Endothelial cell of umbilical vein (primary cell): ENCODE measurements around the gene EPHX1. TPM values are rescaled to one million over a fixed set of nuclear protein-coding genes. Genes with fewer than 3 reads are reported as not detected.

ENCODE experiments used
- BruUV-seq: library from RNA; stranded (reverse); fragments of 400-500 nt; replicated peaks from 2 replicates; lab custom pipeline; 2021; lab: Mats Ljungman, UMichigan
- CTCF ChIA-PET: fragments of 300-600, 350-600 bp; sonication (Branson Sonifier 250); formaldehyde crosslinking; loops from one replicate; lab custom pipeline; 2021; ENCODE audit warnings: antibody characterized with exemption, inconsistent platforms; lab: Charles Lee
- POLR2A ChIA-PET: fragments of 300-600, 350-600 bp; sonication (Branson Sonifier 250); formaldehyde crosslinking; loops from one replicate; lab custom pipeline; 2021; ENCODE audit warnings: antibody characterized with exemption, inconsistent platforms; lab: Charles Lee
- DNase-seq: peaks from one replicate; pipeline ENCODE4 v3.0.0-alpha.2; 2011; ENCODE audit warnings: low read depth, low spot score
- FAIRE-seq: peaks from 2 replicates; lab custom pipeline; 2011; peaks lifted over from hg19 to GRCh38; lab: Jason Lieb, UNC
- H2AFZ ChIP-seq: 2 replicates; pipeline ENCODE4 v1.6.0; 2012; ENCODE audit warnings: low read depth, low read length, control low read depth, inconsistent platforms
- H3K27ac ChIP-seq: 2 replicates; pipeline ENCODE4 v1.5.1; 2011; ENCODE audit warnings: low read depth, mild to moderate bottlenecking, control low read depth, low read length, moderate library complexity; ENCODE audit not compliant: insufficient read depth
- H3K27me3 ChIP-seq, 2 experiments: 2 replicates each; pipeline versions ENCODE4 v1.6.0 to v1.6.1; 2011; ENCODE audit warnings: low read length in 2 of 2, mixed read lengths in 1 of 2; ENCODE audit not compliant: control insufficient read depth in 2 of 2, insufficient read depth in 2 of 2
- H3K36me3 ChIP-seq, 2 experiments: 2 replicates in 1 of 2; 3 replicates in 1 of 2; pipeline ENCODE4 v1.5.1; 2011; ENCODE audit warnings: low read length in 2 of 2, mild to moderate bottlenecking in 1 of 2, moderate library complexity in 1 of 2; ENCODE audit not compliant: control insufficient read depth in 2 of 2, insufficient read depth in 2 of 2; ENCODE audit errors: extremely low read depth in 1 of 2
- H3K4me1 ChIP-seq: 3 replicates; pipeline ENCODE4 v1.5.1; 2011; ENCODE audit warnings: mild to moderate bottlenecking, low read length; ENCODE audit not compliant: control insufficient read depth, insufficient read depth; ENCODE audit errors: extremely low read depth
- H3K4me2 ChIP-seq: 2 replicates; pipeline ENCODE4 v1.6.1; 2011; ENCODE audit warnings: low read length, control low read depth, mixed read lengths; ENCODE audit not compliant: insufficient read depth
- H3K4me3 ChIP-seq, 3 experiments: fragments of 200-600 bp in 1 of 3; sonication (generic), shearing (Covaris generic) in 1 of 3; replicated peaks in 1 of 3; 2 replicates each; pipeline ENCODE4 v1.5.1; 2011 to 2016; ENCODE audit warnings: control low read depth in 3 of 3, low read length in 3 of 3, mild to moderate bottlenecking in 2 of 3, inconsistent platforms in 1 of 3, low read depth in 1 of 3, moderate library complexity in 1 of 3; ENCODE audit not compliant: insufficient read depth in 1 of 3
- H3K79me2 ChIP-seq: 2 replicates; pipeline ENCODE4 v1.6.0; 2012; ENCODE audit warnings: low read length, inconsistent platforms; ENCODE audit not compliant: control insufficient read depth, insufficient read depth
- H3K9ac ChIP-seq: replicated peaks from 2 replicates; pipeline ENCODE3; 2011; ENCODE audit warnings: low read length, control low read depth; ENCODE audit not compliant: insufficient read depth; ENCODE audit errors: extremely low read depth
- H3K9me1 ChIP-seq: replicated peaks from 3 replicates; pipeline ENCODE4 v1.6.0; 2011; ENCODE audit warnings: mild to moderate bottlenecking, low read length; ENCODE audit not compliant: control insufficient read depth, insufficient read depth; ENCODE audit errors: extremely low read depth
- H3K9me3 ChIP-seq: replicated peaks from 2 replicates; pipeline ENCODE4 v1.5.1; 2012; ENCODE audit warnings: low read length, inconsistent platforms; ENCODE audit not compliant: control insufficient read depth, insufficient read depth
- H4K20me1 ChIP-seq: replicated peaks from 2 replicates; pipeline ENCODE3; 2011; ENCODE audit warnings: mild to moderate bottlenecking, low read length; ENCODE audit not compliant: control insufficient read depth, insufficient read depth; ENCODE audit errors: extremely low read depth
- CTCF ChIP-seq, 2 donors: IDR thresholded peaks; 1 replicate in 1 of 2; 2 replicates in 1 of 2; pipeline ENCODE4 v1.5.1; 2011; ENCODE audit warnings: low read length in 2 of 2, mild to moderate bottlenecking in 2 of 2, moderate library complexity in 2 of 2, control low read depth in 1 of 2, inconsistent platforms in 1 of 2, low read depth in 1 of 2; ENCODE audit not compliant: insufficient read depth in 1 of 2; ENCODE audit errors: extremely low read depth in 1 of 2
- EZH2 ChIP-seq: IDR thresholded peaks from 2 replicates; pipeline ENCODE4 v1.6.1; 2012; ENCODE audit warnings: borderline replicate concordance, low read depth, mild to moderate bottlenecking, moderate library complexity, low read length, inconsistent platforms; ENCODE audit not compliant: severe bottlenecking
- FOS ChIP-seq: IDR thresholded peaks from 2 replicates; pipeline ENCODE4 v1.6.1; 2011; ENCODE audit warnings: mild to moderate bottlenecking, low read length, moderate library complexity, borderline replicate concordance; ENCODE audit not compliant: insufficient read depth
- GATA2 ChIP-seq: IDR thresholded peaks from 2 replicates; pipeline ENCODE4 v1.7.0; 2011; ENCODE audit warnings: low read depth, mild to moderate bottlenecking, moderate library complexity, mixed read lengths, low read length; ENCODE audit not compliant: insufficient read length, insufficient read depth
- JUN ChIP-seq: IDR thresholded peaks from 2 replicates; pipeline ENCODE4 v1.6.1; 2011; ENCODE audit warnings: borderline replicate concordance, low read depth; ENCODE audit not compliant: insufficient read length, insufficient read depth
- MAX ChIP-seq: IDR thresholded peaks from 2 replicates; pipeline ENCODE4 v1.6.1; 2011; ENCODE audit not compliant: insufficient read depth, insufficient read length
- MYC ChIP-seq: IDR thresholded peaks from one replicate; pipeline ENCODE4 v1.6.1; 2011; ENCODE audit warnings: mild to moderate bottlenecking, low read depth, low read length
- POLR2A ChIP-seq: IDR thresholded peaks from 2 replicates; pipeline ENCODE4 v1.6.1; 2012; ENCODE audit warnings: low read depth, mild to moderate bottlenecking, control low read depth, low read length
- POLR2AphosphoS5 ChIP-seq: IDR thresholded peaks from 2 replicates; pipeline ENCODE4 v1.6.1; 2012; ENCODE audit warnings: low read depth, mild to moderate bottlenecking, control low read depth, low read length, moderate library complexity; ENCODE audit not compliant: insufficient read depth
- dilution Hi-C: fragments of 300-500 bp; cut with MboI; formaldehyde crosslinking; loops from one replicate; pipeline ENCODE4 v1.15.0; 2019; ENCODE audit warnings: low sequenced_read_pairs; ENCODE audit not compliant: extremely low pct_ligation_motif_present
- intact Hi-C: fragments of 100-400 bp; cut with micrococcal nuclease; formaldehyde crosslinking; loops from one replicate; pipeline ENCODE4 v1.10.0; 2022
- polyA plus RNA-seq, 4 experiments: library from polyadenylated mRNA; depleted of rRNA in 3 of 4; stranded (reverse) in 3 of 4; unstranded in 1 of 4; fragments of >200 nt; gene quantifications; 2 replicates each; pipeline versions ENCODE4 v1.2.1 to v1.2.3, GENCODE V29; 2011 to 2012; ENCODE audit warnings: missing spikeins in 1 of 4
- total RNA-seq: library from RNA; stranded (reverse); gene quantifications from 2 replicates; pipeline ENCODE4 v1.2.3, GENCODE V29; 2021

EPHX1 gene
- total and polyA plus RNA-seq, 2 donors (not counting 3 experiments of a cell fraction or from before 2014, with no cell fraction given): 23.7 to 25.2 TPM

- H3K9me3 ChIP-seq: no peaks in the 10 kb centered on the region
- intact Hi-C loops (loop anchor here (2.0 to 5.0 kb wide), 3 partner anchors 62 to 300 kb away; partner anchors contain the start of gene H3-3A), dilution Hi-C loops (no loop called here)
- H3K27me3 ChIP-seq: no peaks in the 10 kb centered on the region
- FAIRE-seq (no peak), DNase-seq (no peak)
- H3K4me3 ChIP-seq: no peak overlapping the region
- ChIA-PET POLR2A (interaction anchor here (0.7 kb wide), 1 partner anchor 39 kb away, joined by 3 read pairs; no protein-coding TSS in a partner anchor), CTCF (interaction anchor here (0.9 to 6.0 kb wide), 3 partner anchors 10 to 282 kb away, joined by 3 to 41 read pairs (median 13); partner anchors contain the start of gene SRP9)
- H3K79me2 ChIP-seq: no peaks in the 10 kb centered on the region
- no peak overlapping the region for H3K9ac ChIP-seq
- TF ChIP-seq POLR2AphosphoS5 (no peak), JUN (no peak), EZH2 (no peak)
- BruUV-seq: no TSS peak
- H4K20me1 ChIP-seq: no peaks in the 10 kb centered on the region
- no peaks in the 10 kb centered on the region for H3K36me3 ChIP-seq
- H3K4me2 ChIP-seq: no peak overlapping the region
- H2AFZ ChIP-seq: peak overlapping the region; percentile 12
- H3K27ac ChIP-seq: no peak overlapping the region
- peaks cover 35% of the 10 kb centered on the region for H3K4me1 ChIP-seq
- no peaks in the 10 kb centered on the region for H3K9me1 ChIP-seq
Measured at GRCh38 chr1:225762444-225762843, 47.5 kb upstream of the EPHX1 start.

GRCh38 chr1:225763716-225764548 lies 46.0 kb upstream of the EPHX1 start:
- ChIA-PET POLR2A (interaction anchor here (0.7 kb wide), 1 partner anchor 108 kb away, joined by 4 read pairs; no protein-coding TSS in a partner anchor), CTCF (interaction anchor here (0.5 to 6.0 kb wide), 23 partner anchors 9 to 289 kb away, joined by 3 to 41 read pairs (median 4); partner anchors contain the start of genes ENAH and SRP9)
- Histone ChIP-seq H3K27ac (peak overlapping the region; percentile 84), H3K36me3 (no peaks in the 10 kb centered on the region), H3K4me2 (peak overlapping the region; percentile 56), H3K79me2 (no peaks in the 10 kb centered on the region), H2AFZ (peak overlapping the region; percentile 54), H4K20me1 (no peaks in the 10 kb centered on the region), H3K9me3 (no peaks in the 10 kb centered on the region), H3K9ac (peak overlapping the region; percentile 47), H3K9me1 (no peaks in the 10 kb centered on the region), H3K4me3 (no peak overlapping the region), H3K27me3 (no peaks in the 10 kb centered on the region), H3K4me1 (peaks cover 43% of the 10 kb centered on the region)
- intact Hi-C loops (loop anchor here (1.0 to 5.0 kb wide), 4 partner anchors 9 to 298 kb away; partner anchors contain the start of gene H3-3A), dilution Hi-C loops (no loop called here)
- TF ChIP-seq CTCF (IDR thresholded peaks at IDR 0.05; ENCODE audit: extremely low read depth in 1 of 2, insufficient read depth in 1 of 2, low read depth in 1 of 2, low read length in 2 of 2) (no peak), JUN (peak; percentile 13), EZH2 (no peak), GATA2 (peak; percentile 79), MYC (no peak), POLR2AphosphoS5 (peak; percentile 78), FOS (peak; percentile 27), POLR2A (no peak), MAX (no peak)
- DNase-seq (peak; percentile 88), FAIRE-seq (peak; percentile 94)
- BruUV-seq: no TSS peak
